Pancreas (tissue), 10 donors: ENCODE results near the gene KIAA1549. TPM values are rescaled to one million over a fixed set of nuclear protein-coding genes. Genes with fewer than 3 reads are reported as not detected.

ENCODE experiments used
- ATAC-seq, 4 donors: fragments of 200-7000 bp; cut with Tn5 transposase; one replicate each; pipeline versions ENCODE4 v1.8.0 to v1.9.1; 2020; ENCODE audit warnings: mild to moderate bottlenecking in 4 of 4, moderate library complexity in 4 of 4
- DNase-seq, 6 donors: peaks; one replicate each; pipeline ENCODE4 v3.0.0-alpha.2; 2020
- FAIRE-seq: peaks from 2 replicates; lab custom pipeline; 2012; peaks lifted over from hg19 to GRCh38; lab: Jason Lieb, UNC
- H3K27ac ChIP-seq, 4 donors: fragments of 200-600 bp; sonication (generic); 1 replicate in 3 of 4; 2 replicates in 1 of 4; pipeline versions ENCODE4 v1.5.0 to v1.8.0; 2020
- H3K27me3 ChIP-seq, 4 donors: fragments of 200-600 bp; one replicate each; pipeline ENCODE4 v1.8.0; 2021
- H3K36me3 ChIP-seq, 3 donors: fragments of 200-600 bp; sonication (generic) in 1 of 3; one replicate each; pipeline versions ENCODE4 v1.5.0 to v1.8.0; 2020 to 2021
- H3K4me1 ChIP-seq, 3 donors: fragments of 200-600 bp; one replicate each; pipeline ENCODE4 v1.8.0; 2021
- H3K4me3 ChIP-seq, 4 donors: fragments of 200-600 bp; sonication (generic) in 2 of 4; one replicate each; pipeline versions ENCODE4 v1.5.0 to v1.8.0; 2020 to 2021
- H3K9me3 ChIP-seq, 4 donors: fragments of 200-600 bp; one replicate each; pipeline ENCODE4 v1.8.0; 2021
- CTCF ChIP-seq, 4 donors: fragments of 200-600 bp; sonication (generic) in 3 of 4; IDR thresholded peaks; one replicate each; pipeline versions ENCODE4 v1.5.0 to v1.8.0; 2021; ENCODE audit warnings: antibody characterized with exemption in 4 of 4
- WGBS, 2 donors: extraction: QIAGEN DNeasy Blood & Tissue Kit; methylation state at CpG; one replicate each; pipeline ENCODE4 v1.1.7; 2013; 5-methylcytosine and 5-hydroxymethylcytosine counted together
- intact Hi-C, 3 donors: fragments of 100-400 bp; cut with DNase I; formaldehyde crosslinking; loops; one replicate each; pipeline versions ENCODE4 v1.11.1 to v1.14.2; 2022
- polyA plus RNA-seq, 2 donors: library from polyadenylated mRNA; stranded (reverse); fragments of 200-250 nt; gene quantifications; one replicate each; pipeline ENCODE4 v1.2.3, GENCODE V29; 2013
- total RNA-seq, 6 donors: library from RNA; stranded (reverse); fragmentation: NEBNext Ultra II Directional in 4 of 6; extraction: Animal tissue kit (Norgen Biotek cat#: 25700) in 4 of 6; gene quantifications; one replicate each; pipeline versions ENCODE4 v1.2.1 to v1.2.4, GENCODE V29; 2021 to 2023
- donor health status: healthy with polysubstance abuse.
- donor health status: DM: no; HTN: no; CAD: no; lungs with moderate emphysema.
- donor health status: DM: no; HTN: no; CAD: no.
- donor health status: control.
- donor health status: control.
- donor health status: Bipolar disorder and iron deficiency.
- donor health status: DM: yes; HTN: yes; CAD: no.
- donor health status: DM: no; HTN: no; CAD: no.
- donor health status: DM: no; HTN: no; CAD: no.
- donor health status: DM: yes; HTN: yes; CAD: no.

KIAA1549 gene
- total and polyA plus RNA-seq, 8 donors: 1.9 to 8.0 (median 7.0) TPM

- Histone ChIP-seq H3K27ac (no peak overlapping the region), H3K27me3 (no peaks in the 10 kb centered on the region), H3K4me1 (no peaks in the 10 kb centered on the region), H3K36me3 (peaks cover 0 to 23% (median 0%) of the 10 kb centered on the region in 3 donors), H3K4me3 (no peak overlapping the region), H3K9me3 (no peaks in the 10 kb centered on the region)
- DNase-seq (no peak), ATAC-seq (no peak), FAIRE-seq (no peak)
- TF ChIP-seq CTCF (IDR thresholded peaks at IDR 0.05): no peak
- intact Hi-C loops: no loop called here
Observed at GRCh38 chr7:138857728-138858127, 123.5 kb downstream of the KIAA1549 start.

- 91 to 92% methylated on average over 5 of the region's 5 CpGs for whole genome bisulfite sequencing, 2 donors
- intact Hi-C loops: no loop called here
- no peak for DNase-seq
- Histone ChIP-seq H3K4me1 (no peaks in the 10 kb centered on the region), H3K36me3 (peaks cover 0 to 29% (median 3%) of the 10 kb centered on the region in 3 donors), H3K27me3 (no peaks in the 10 kb centered on the region), H3K27ac (no peak overlapping the region), H3K4me3 (no peak overlapping the region), H3K9me3 (no peaks in the 10 kb centered on the region)
- no peak for TF ChIP-seq CTCF (IDR thresholded peaks at IDR 0.05)
- no peak for FAIRE-seq
- ATAC-seq: no peak
Observed at GRCh38 chr7:138854115-138854645, 127.0 kb downstream of the KIAA1549 start.

- Histone ChIP-seq H3K9me3 (no peaks in the 10 kb centered on the region), H3K4me3 (no peak overlapping the region), H3K27me3 (no peaks in the 10 kb centered on the region), H3K27ac (no peak overlapping the region), H3K4me1 (no peaks in the 10 kb centered on the region), H3K36me3 (peaks cover 0 to 28% (median 3%) of the 10 kb centered on the region in 3 donors)
- no peak for ATAC-seq
- 91 to 92% methylated on average over 3 of the region's 3 CpGs for WGBS, 2 donors
- DNase-seq: no peak
- no peak for FAIRE-seq
- intact Hi-C loops: no loop called here
- TF ChIP-seq CTCF (IDR thresholded peaks at IDR 0.05): no peak
Observed at GRCh38 chr7:138853448-138853847, 127.7 kb downstream of the KIAA1549 start.

GRCh38 chr7:138852469-138852868, 128.7 kb downstream of the KIAA1549 start:
- intact Hi-C loops: no loop called here
- 93 to 94% methylated on average over 5 of the region's 5 CpGs for WGBS, 2 donors
- FAIRE-seq: no peak
- Histone ChIP-seq H3K4me3 (no peak overlapping the region), H3K4me1 (no peaks in the 10 kb centered on the region), H3K27me3 (no peaks in the 10 kb centered on the region), H3K9me3 (no peaks in the 10 kb centered on the region), H3K27ac (no peak overlapping the region), H3K36me3 (peaks cover 0 to 23% (median 3%) of the 10 kb centered on the region in 3 donors)
- no peak for DNase-seq
- TF ChIP-seq CTCF (IDR thresholded peaks at IDR 0.05): no peak
- ATAC-seq: no peak

GRCh38 chr7:138849701-138850100, 131.5 kb downstream of the KIAA1549 start:
- H3K4me3 ChIP-seq: no peak overlapping the region
- TF ChIP-seq CTCF (IDR thresholded peaks at IDR 0.05): no peak
- FAIRE-seq (no peak), DNase-seq (no peak), ATAC-seq (no peak)
- H3K4me1 ChIP-seq: no peaks in the 10 kb centered on the region
- no peaks in the 10 kb centered on the region for H3K9me3 ChIP-seq
- H3K27me3 ChIP-seq: no peaks in the 10 kb centered on the region
- intact Hi-C loops: no loop called here
- H3K36me3 ChIP-seq: peaks cover 0 to 23% (median 3%) of the 10 kb centered on the region in 3 donors
- WGBS, 2 donors: 98 to 99% methylated on average over 5 of the region's 5 CpGs
- no peak overlapping the region for H3K27ac ChIP-seq
